AG09319 (cell line): Measurements from ENCODE around the gene SLC9A3.

ENCODE experiments used
- DNase-seq: peaks from one replicate; pipeline ENCODE4 v3.0.0-alpha.2; 2010; ENCODE audit warnings: low read depth; ENCODE audit errors: extremely low read depth
- CTCF ChIP-seq: IDR thresholded peaks from 2 replicates; pipeline ENCODE4 v1.5.1; 2011; ENCODE audit warnings: low read depth, mild to moderate bottlenecking, inconsistent platforms, low read length, moderate library complexity

The SLC9A3 gene

GRCh38 chr5:458547-459353 lies 65.5 kb downstream of the SLC9A3 start:
- DNase-seq = peak; percentile 18
- no peak for TF ChIP-seq CTCF

- no peak for DNase-seq
- no peak for TF ChIP-seq CTCF
Observed at GRCh38 chr5:457195-457961, 66.9 kb downstream of the SLC9A3 start.

- DNase-seq = no peak
- TF ChIP-seq CTCF = no peak
Observed at GRCh38 chr5:456351-457194, 67.7 kb downstream of the SLC9A3 start.

- DNase-seq = no peak
- no peak for TF ChIP-seq CTCF
Observed at GRCh38 chr5:455806-456205, 68.4 kb downstream of the SLC9A3 start.

- no peak for TF ChIP-seq CTCF
- no peak for DNase-seq
Observed at GRCh38 chr5:454936-455335, 69.3 kb downstream of the SLC9A3 start.

GRCh38 chr5:453725-454481 lies 70.3 kb downstream of the SLC9A3 start:
- TF ChIP-seq CTCF = no peak
- DNase-seq = no peak
